Activated T-helper 2 cell treated with anti-CD3 and anti-CD28 coated beads, Interferon-gamma antibody, Interleukin-2, Interleukin-4, amounts not matched to agents 10 μg/mL and 5 μg/mL and 100 μg/mL, durations not matched to agents 14 hours and 24 hours and 36 hours (primary cell): ENCODE measurements around the gene HOXD11. TPM values are rescaled to one million over a fixed set of nuclear protein-coding genes. Genes with fewer than 3 reads are reported as not detected.

Source experiments
- DNase-seq: peaks from one replicate; pipeline ENCODE4 v3.0.0; 2021; ENCODE audit warnings: low spot score
- H3K27ac Mint-ChIP-seq: one replicate; pipeline ENCODE4 v1.8.0; 2021; ENCODE audit warnings: mixed read lengths
- H3K27me3 Mint-ChIP-seq: one replicate; pipeline ENCODE4 v1.8.0; 2021; ENCODE audit warnings: low read depth, mixed read lengths
- H3K36me3 Mint-ChIP-seq: one replicate; pipeline ENCODE4 v1.8.0; 2021; ENCODE audit warnings: low read depth, mixed read lengths
- H3K4me1 Mint-ChIP-seq: one replicate; pipeline ENCODE4 v1.8.0; 2021; ENCODE audit warnings: low read depth, mixed read lengths
- H3K4me3 Mint-ChIP-seq: one replicate; pipeline ENCODE4 v1.8.0; 2021; ENCODE audit warnings: low read depth, mild to moderate bottlenecking, moderate library complexity, mixed read lengths
- H3K9me3 Mint-ChIP-seq: one replicate; pipeline ENCODE4 v1.8.0; 2021; ENCODE audit warnings: mixed read lengths
- intact Hi-C: fragments of 100-400 bp; cut with micrococcal nuclease; formaldehyde crosslinking; loops from one replicate; pipeline ENCODE4 v1.15.1; 2023
- total RNA-seq: library from RNA; stranded (reverse); gene quantifications from 2 replicates; pipeline ENCODE4 v1.2.3, GENCODE V29; 2022

HOXD11 gene
- total RNA-seq, 1 donor from 2014 or later: not detected

DNA sequence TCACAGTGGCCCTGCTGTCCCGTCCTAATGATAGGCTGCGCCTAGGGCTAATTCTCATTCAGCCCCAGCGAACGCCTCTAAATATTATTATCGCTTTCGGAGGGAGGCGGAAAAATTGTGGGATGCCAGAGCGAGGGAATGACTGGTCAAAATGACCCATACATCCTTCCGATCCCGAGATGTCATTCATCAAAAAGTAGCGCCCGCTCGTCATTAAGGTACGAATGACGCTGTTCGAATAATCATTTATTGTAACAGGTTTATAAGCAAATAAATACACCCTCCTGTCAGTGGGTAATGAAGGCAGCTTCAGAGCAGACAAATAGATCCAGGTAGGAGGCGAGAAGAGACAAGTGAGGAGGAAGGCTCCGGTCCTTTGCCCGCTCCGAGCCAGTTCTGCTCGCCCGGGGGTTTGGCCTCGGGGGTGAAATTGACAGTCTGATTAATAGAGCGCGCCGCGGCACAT lies 23.3 kb upstream of the HOXD11 start, which contains the start of gene EVX2:
Gene EVX2 (minus strand): TSS at position 167 of the 466 bp plus-strand sequence. CDS start 186 bp downstream, outside the sequence.
- Mint-ChIP-seq H3K4me3 (no peak within 1 kb of the TSS), H3K9me3 (peaks cover 3% of the 10 kb centered on the region), H3K27ac (peak within 1 kb of the TSS; percentile 33), H3K4me1 (peaks cover 8% of the 10 kb centered on the region), H3K27me3 (peaks cover 73% of the 10 kb centered on the region), H3K36me3 (peaks cover 4% of the 10 kb centered on the region)
- intact Hi-C loops: loop anchor here (2.0 kb wide), 1 partner anchor 13 kb away; no protein-coding TSS in a partner anchor
- DNase-seq: no peak

- peak overlapping the region; percentile 7 for H3K27ac Mint-ChIP-seq
- H3K4me1 Mint-ChIP-seq: peaks cover 4% of the 10 kb centered on the region
- H3K9me3 Mint-ChIP-seq: no peaks in the 10 kb centered on the region
- H3K4me3 Mint-ChIP-seq: no peak overlapping the region
- DNase-seq: no peak
- H3K36me3 Mint-ChIP-seq: no peaks in the 10 kb centered on the region
- intact Hi-C loops: no loop called here
- H3K27me3 Mint-ChIP-seq: peaks cover 73% of the 10 kb centered on the region
These were observed 22.4 kb upstream of the HOXD11 start for GRCh38 chr2:176084611-176085119.

- H3K27me3 Mint-ChIP-seq: peaks cover 78% of the 10 kb centered on the region
- no peaks in the 10 kb centered on the region for H3K9me3 Mint-ChIP-seq
- no peak for DNase-seq
- H3K27ac Mint-ChIP-seq: peak overlapping the region; percentile 4
- intact Hi-C loops: no loop called here
- H3K4me3 Mint-ChIP-seq: no peak overlapping the region
- H3K36me3 Mint-ChIP-seq: no peaks in the 10 kb centered on the region
- peaks cover 4% of the 10 kb centered on the region for H3K4me1 Mint-ChIP-seq
These were observed 21.8 kb upstream of the HOXD11 start for GRCh38 chr2:176085120-176085788.

DNA sequence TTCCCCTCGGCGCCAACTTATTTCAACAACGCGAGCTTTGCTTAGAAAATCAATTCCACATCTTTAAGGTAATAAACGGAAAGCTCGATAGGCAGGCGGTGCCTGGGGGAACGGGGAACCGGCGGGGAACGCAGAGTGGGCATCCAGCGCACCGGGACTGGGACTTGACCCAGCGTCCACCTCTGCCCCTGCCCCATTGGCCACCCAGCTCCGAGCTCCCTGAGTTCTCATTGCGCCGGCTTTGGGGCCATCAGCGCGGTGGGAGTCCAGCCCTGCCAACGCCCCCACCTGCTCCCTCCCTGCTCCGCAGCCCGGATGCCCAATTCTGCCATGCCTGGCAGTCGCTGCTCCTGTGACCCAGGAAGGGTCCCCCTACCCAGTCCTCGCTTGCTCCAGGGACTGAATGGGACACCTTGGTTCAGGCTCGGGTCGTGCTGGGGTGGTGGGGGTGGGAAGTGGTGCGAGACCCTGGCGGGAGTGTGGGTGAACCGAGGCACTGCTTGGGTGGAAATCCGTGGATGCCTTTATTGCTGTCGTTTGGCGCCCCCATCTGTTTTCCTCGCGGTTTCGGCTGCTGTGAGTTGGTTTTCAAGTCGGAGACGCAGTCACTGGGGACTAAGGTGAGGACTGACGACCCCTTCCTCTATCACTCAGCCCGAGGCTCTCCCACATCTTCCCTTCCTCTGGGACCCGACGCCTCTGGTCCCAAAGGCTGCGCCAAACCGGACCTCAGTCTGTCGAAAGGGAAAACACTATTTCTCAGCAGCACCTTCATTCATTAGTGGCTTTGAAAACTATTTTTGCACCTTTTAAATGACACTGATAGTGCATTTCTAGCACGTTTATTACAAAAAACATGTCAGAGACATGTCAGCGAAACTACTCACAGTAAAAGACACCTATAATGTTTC lies 21.0 kb upstream of the HOXD11 start:
- intact Hi-C loops: no loop called here
- Mint-ChIP-seq H3K9me3 (no peaks in the 10 kb centered on the region), H3K27me3 (peaks cover 84% of the 10 kb centered on the region), H3K4me3 (no peak overlapping the region), H3K4me1 (peaks cover 4% of the 10 kb centered on the region), H3K36me3 (no peaks in the 10 kb centered on the region), H3K27ac (no peak overlapping the region)
- no peak for DNase-seq

GRCh38 chr2:176087330-176088047 lies 19.6 kb upstream of the HOXD11 start:
- intact Hi-C loops: loop anchor here (1.0 kb wide), 1 partner anchor 9 kb away; no protein-coding TSS in a partner anchor
- H3K4me3 Mint-ChIP-seq: no peak overlapping the region
- no peaks in the 10 kb centered on the region for H3K9me3 Mint-ChIP-seq
- no peak overlapping the region for H3K27ac Mint-ChIP-seq
- peaks cover 7% of the 10 kb centered on the region for H3K4me1 Mint-ChIP-seq
- H3K27me3 Mint-ChIP-seq: peaks cover 85% of the 10 kb centered on the region
- no peak for DNase-seq
- no peaks in the 10 kb centered on the region for H3K36me3 Mint-ChIP-seq

- H3K27ac Mint-ChIP-seq: no peak overlapping the region
- H3K36me3 Mint-ChIP-seq: no peaks in the 10 kb centered on the region
- intact Hi-C loops: no loop called here
- H3K4me3 Mint-ChIP-seq: peak overlapping the region; percentile 39
- H3K9me3 Mint-ChIP-seq: no peaks in the 10 kb centered on the region
- peaks cover 81% of the 10 kb centered on the region for H3K27me3 Mint-ChIP-seq
- H3K4me1 Mint-ChIP-seq: peaks cover 7% of the 10 kb centered on the region
- no peak for DNase-seq
These were observed 18.8 kb upstream of the HOXD11 start for GRCh38 chr2:176088048-176088936.

DNA sequence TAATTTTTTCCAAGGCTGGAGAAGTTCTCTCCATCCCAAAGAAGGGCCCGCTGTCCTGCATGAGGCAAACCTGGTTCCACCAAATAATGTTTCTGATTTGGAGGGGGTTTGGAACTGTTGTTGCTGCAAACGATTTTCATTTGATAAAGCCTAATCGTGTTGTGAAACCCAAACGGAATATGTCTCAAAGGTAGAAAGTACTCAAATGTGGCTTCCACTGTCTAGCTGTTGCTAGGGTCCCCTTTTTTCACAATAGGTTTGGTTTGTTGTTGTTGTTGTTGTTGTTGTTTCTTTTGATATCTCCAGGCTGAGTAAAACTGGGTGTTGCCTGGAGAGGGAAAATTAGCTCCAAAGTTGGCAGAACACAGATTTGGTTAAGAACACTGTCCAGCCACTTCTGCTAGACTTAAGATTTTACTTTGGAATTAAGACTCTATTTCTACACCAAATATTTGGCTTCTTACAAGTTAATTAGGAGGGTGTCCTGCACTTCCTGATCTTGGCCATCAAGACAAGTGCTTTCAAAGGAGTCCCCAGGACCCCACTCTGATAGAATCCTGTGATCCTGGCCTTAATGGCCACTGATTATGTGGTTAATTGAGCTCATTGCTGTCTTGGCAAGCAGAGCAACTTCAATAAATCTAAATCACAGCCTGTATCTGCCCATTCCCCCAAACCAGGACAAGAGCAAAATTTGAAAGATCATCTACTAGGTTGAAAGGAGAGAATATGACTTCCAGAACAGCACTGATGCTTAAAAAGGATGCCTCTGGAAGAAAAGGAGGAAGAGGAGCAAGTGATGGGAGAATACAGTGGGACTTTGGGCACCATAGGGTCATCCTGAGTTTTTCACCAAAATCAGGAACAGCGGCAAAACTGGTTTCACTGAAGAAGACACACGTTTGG lies 17.9 kb upstream of the HOXD11 start:
- Mint-ChIP-seq H3K4me3 (no peak overlapping the region), H3K4me1 (peaks cover 10% of the 10 kb centered on the region), H3K27ac (no peak overlapping the region), H3K9me3 (no peaks in the 10 kb centered on the region), H3K27me3 (peaks cover 82% of the 10 kb centered on the region), H3K36me3 (no peaks in the 10 kb centered on the region)
- intact Hi-C loops: no loop called here
- no peak for DNase-seq

DNA sequence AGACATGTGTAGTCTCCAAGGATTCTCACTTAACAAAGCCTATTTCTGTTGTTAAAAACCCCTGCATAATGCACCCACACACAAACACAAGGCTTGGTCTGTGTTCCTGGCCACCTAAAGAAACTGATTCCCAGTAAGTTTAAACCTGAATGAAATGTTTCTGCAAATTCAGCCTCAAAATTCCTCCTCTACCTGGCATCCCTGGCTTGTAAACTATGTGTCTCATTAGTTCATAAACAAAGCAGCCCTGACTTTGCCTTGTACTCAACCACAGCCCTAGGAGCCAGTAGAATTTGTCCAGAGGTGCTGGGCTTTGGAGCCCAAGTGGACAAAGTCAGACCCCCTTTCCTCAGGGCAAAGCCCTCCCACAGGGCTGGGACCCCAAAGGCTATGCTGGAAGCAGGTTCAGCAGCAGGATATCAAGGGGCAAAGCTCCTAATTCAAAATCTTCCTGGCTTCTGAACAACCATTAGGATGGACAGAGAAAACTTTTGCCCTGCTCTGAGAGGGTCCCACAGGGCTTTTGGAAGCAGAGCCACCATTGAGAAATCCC lies 17.2 kb upstream of the HOXD11 start:
- Mint-ChIP-seq H3K36me3 (no peaks in the 10 kb centered on the region), H3K4me3 (no peak overlapping the region), H3K27ac (no peak overlapping the region), H3K9me3 (no peaks in the 10 kb centered on the region), H3K4me1 (peaks cover 10% of the 10 kb centered on the region), H3K27me3 (peaks cover 82% of the 10 kb centered on the region)
- DNase-seq: no peak
- intact Hi-C loops: no loop called here

DNA sequence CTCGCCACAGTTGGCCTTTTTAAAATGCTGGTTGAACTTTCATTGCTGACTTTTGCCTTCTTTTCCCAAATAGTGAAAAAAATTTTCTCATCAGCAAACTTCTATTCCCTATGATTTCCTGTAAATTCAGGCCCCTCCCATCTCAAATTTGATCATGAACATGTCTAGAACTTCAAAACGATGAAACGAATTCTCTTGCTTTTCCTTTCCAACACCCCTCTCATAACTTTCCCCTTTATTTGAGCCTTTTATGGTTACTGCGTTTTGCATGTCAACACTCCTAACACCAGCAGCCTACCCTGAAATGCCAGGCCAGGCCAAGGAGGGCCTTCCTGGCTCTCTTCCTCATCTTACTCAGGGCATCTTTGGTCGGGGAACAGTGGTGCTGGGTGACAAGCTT lies 16.2 kb upstream of the HOXD11 start:
- intact Hi-C loops: no loop called here
- Mint-ChIP-seq H3K27ac (no peak overlapping the region), H3K4me1 (peaks cover 10% of the 10 kb centered on the region), H3K9me3 (no peaks in the 10 kb centered on the region), H3K27me3 (peaks cover 86% of the 10 kb centered on the region), H3K4me3 (no peak overlapping the region), H3K36me3 (no peaks in the 10 kb centered on the region)
- no peak for DNase-seq

GRCh38 chr2:176091329-176092258 lies 15.5 kb upstream of the HOXD11 start:
- peaks cover 88% of the 10 kb centered on the region for H3K27me3 Mint-ChIP-seq
- peaks cover 12% of the 10 kb centered on the region for H3K4me1 Mint-ChIP-seq
- no peaks in the 10 kb centered on the region for H3K9me3 Mint-ChIP-seq
- no peaks in the 10 kb centered on the region for H3K36me3 Mint-ChIP-seq
- intact Hi-C loops: no loop called here
- no peak overlapping the region for H3K4me3 Mint-ChIP-seq
- DNase-seq: no peak
- no peak overlapping the region for H3K27ac Mint-ChIP-seq
